Psoas muscle (tissue), 8 donors: ENCODE measurements around the gene FAM222A. TPM values are rescaled to one million over a fixed set of nuclear protein-coding genes. Genes with fewer than 3 reads are reported as not detected.

ENCODE experiments used
- ATAC-seq, 4 donors: fragments of 200-7000 bp; cut with Tn5 transposase; one replicate each; pipeline ENCODE4 v1.9.1; 2020; ENCODE audit warnings: moderate library complexity in 3 of 4, mild to moderate bottlenecking in 2 of 4
- DNase-seq, 2 donors: peaks; one replicate each; pipeline ENCODE4 v3.0.0-alpha.2; 2020
- H3K27ac ChIP-seq: fragments of 200-600 bp; one replicate; pipeline ENCODE4 v1.8.0; 2022
- H3K27me3 ChIP-seq, 3 donors: fragments of 200-600 bp in 1 of 3; one replicate each; pipeline versions ENCODE4 v1.6.1 to v1.8.0; 2013 to 2022; ENCODE audit warnings: low read length in 2 of 3, mild to moderate bottlenecking in 2 of 3, moderate library complexity in 1 of 3; ENCODE audit not compliant: insufficient read depth in 3 of 3
- H3K36me3 ChIP-seq, 2 donors: fragments of 200-600 bp in 1 of 2; one replicate each; pipeline versions ENCODE4 v1.6.1 to v1.8.0; 2013 to 2022; ENCODE audit warnings: low read depth in 1 of 2, mild to moderate bottlenecking in 1 of 2, moderate library complexity in 1 of 2; ENCODE audit not compliant: insufficient read depth in 1 of 2
- H3K4me1 ChIP-seq: fragments of 200-600 bp; one replicate; pipeline ENCODE4 v1.8.0; 2022
- H3K4me3 ChIP-seq: fragments of 200-600 bp; one replicate; pipeline ENCODE4 v1.8.0; 2022; ENCODE audit warnings: mild to moderate bottlenecking
- H3K9me3 ChIP-seq: fragments of 200-600 bp; one replicate; pipeline ENCODE4 v1.8.0; 2022
- CTCF ChIP-seq: fragments of 200-600 bp; IDR thresholded peaks from one replicate; pipeline ENCODE4 v1.8.0; 2022; ENCODE audit warnings: antibody characterized with exemption
- WGBS, 3 donors: extraction: QIAGEN DNeasy Blood & Tissue Kit; methylation state at CpG; one replicate each; pipeline versions ENCODE4 v1.1.6 to v1.1.7; 2013; 5-methylcytosine and 5-hydroxymethylcytosine counted together
- intact Hi-C, 2 donors: fragments of 100-400 bp; cut with DNase I; formaldehyde crosslinking; loops; one replicate each; pipeline versions ENCODE4 v1.11.0 to v1.14.2; 2022
- polyA plus RNA-seq, 3 donors: library from polyadenylated mRNA; stranded (reverse); fragments of 200-250 nt; gene quantifications; one replicate each; pipeline ENCODE4 v1.2.3, GENCODE V29; 2013
- total RNA-seq, 4 donors: library from RNA; stranded (reverse); fragmentation: NEBNext Ultra II Directional in 2 of 4; extraction: Animal tissue kit (Norgen Biotek cat#: 25700) in 2 of 4; gene quantifications; one replicate each; pipeline versions ENCODE4 v1.2.1 to v1.2.4, GENCODE V29; 2021 to 2023
- donor health status: healthy with polysubstance abuse.
- donor health status: DM: no; HTN: no; CAD: no; lungs with moderate emphysema.
- donor health status: Bipolar disorder and iron deficiency.
- donor health status: healthy.
- donor health status: DM: yes; HTN: yes; CAD: no.
- donor health status: DM: no; HTN: no; CAD: no.
- donor health status: DM: no; HTN: no; CAD: no.
- donor health status: DM: yes; HTN: yes; CAD: no.

The FAM222A gene
- total and polyA plus RNA-seq, 7 donors = 0.59 to 15.8 (median 5.1) TPM

- Histone ChIP-seq H3K27ac (no peak overlapping the region), H3K4me1 (peaks cover 10% of the 10 kb centered on the region), H3K4me3 (no peak overlapping the region), H3K27me3 (no peaks in the 10 kb centered on the region), H3K9me3 (no peaks in the 10 kb centered on the region), H3K36me3 (no peaks in the 10 kb centered on the region)
- intact Hi-C loops = loop anchor here (5.0 kb wide), 2 partner anchors 50 to 55 kb away; no protein-coding TSS in a partner anchor
- ATAC-seq (no peak), DNase-seq (peak in 1 of 2 donors; percentile 35)
- WGBS, 3 donors = 84 to 90% (median 86%) methylated on average over 17 of the region's 17 CpGs
- no peak for TF ChIP-seq CTCF
Observed at GRCh38 chr12:109771746-109772621, 58.4 kb downstream of the FAM222A start.

- H3K27ac ChIP-seq = peak overlapping the region; percentile 39
- ATAC-seq = peak in 3 of 4 donors; percentile 38 to 48 (median 43)
- no peaks in the 10 kb centered on the region for H3K27me3 ChIP-seq
- no peak for TF ChIP-seq CTCF
- intact Hi-C loops = loop anchor here (5.0 kb wide), 2 partner anchors 50 to 55 kb away; no protein-coding TSS in a partner anchor
- H3K36me3 ChIP-seq = no peaks in the 10 kb centered on the region
- peaks cover 10% of the 10 kb centered on the region for H3K4me1 ChIP-seq
- H3K9me3 ChIP-seq = no peaks in the 10 kb centered on the region
- WGBS, 3 donors = 39 to 45% (median 41%) methylated on average over 12 of the region's 12 CpGs
- DNase-seq = peak in 1 of 2 donors; percentile 30
- H3K4me3 ChIP-seq = peak overlapping the region; percentile 39
Observed at GRCh38 chr12:109772622-109773321, 59.1 kb downstream of the FAM222A start.

GRCh38 chr12:109773384-109774011 is 59.9 kb downstream of the FAM222A start:
- DNase-seq (peak in 1 of 2 donors; percentile 64), ATAC-seq (peak; percentile 74 to 89 (median 84))
- intact Hi-C loops = loop anchor here (2.0 to 5.0 kb wide), 3 partner anchors 51 to 255 kb away; no protein-coding TSS in a partner anchor
- Histone ChIP-seq H3K36me3 (no peaks in the 10 kb centered on the region), H3K4me3 (peak overlapping the region; percentile 39), H3K27me3 (no peaks in the 10 kb centered on the region), H3K27ac (peak overlapping the region; percentile 39), H3K4me1 (peaks cover 10% of the 10 kb centered on the region), H3K9me3 (no peaks in the 10 kb centered on the region)
- WGBS, 3 donors = 33 to 37% (median 35%) methylated on average over 21 of the region's 21 CpGs
- TF ChIP-seq CTCF = no peak

- peak; percentile 87 for TF ChIP-seq CTCF
- intact Hi-C loops = loop anchor here (1.0 to 5.0 kb wide), 4 partner anchors 178 to 348 kb away; no protein-coding TSS in a partner anchor
- Histone ChIP-seq H3K36me3 (no peaks in the 10 kb centered on the region), H3K27me3 (no peaks in the 10 kb centered on the region), H3K4me3 (no peak overlapping the region), H3K4me1 (peaks cover 10% of the 10 kb centered on the region), H3K27ac (no peak overlapping the region), H3K9me3 (no peaks in the 10 kb centered on the region)
- 20 to 23% (median 21%) methylated on average over 10 of the region's 10 CpGs for WGBS, 3 donors
- ATAC-seq = peak; percentile 77 to 91 (median 86)
- peak; percentile 72 to 86 for DNase-seq
Observed at GRCh38 chr12:109775172-109775881, 61.7 kb downstream of the FAM222A start.
